NT2/D1 (cell line): ENCODE results near the gene GK.
"Not testable (repeated sequence)": the region's sequence is repeated elsewhere in the genome, so short reads cannot be mapped to it uniquely, and the experiment has no call there.

ENCODE experiments used
- DNase-seq: peaks from one replicate; pipeline ENCODE4 v3.0.0-alpha.2; 2011; ENCODE audit warnings: low read depth, low spot score
- H3K27me3 ChIP-seq: 2 replicates; pipeline ENCODE4 v1.6.0; 2011; ENCODE audit warnings: mild to moderate bottlenecking; ENCODE audit not compliant: insufficient read length, insufficient read depth
- H3K36me3 ChIP-seq: 2 replicates; pipeline ENCODE4 v1.6.1; 2011; ENCODE audit warnings: mild to moderate bottlenecking, low read length, mixed read lengths; ENCODE audit not compliant: insufficient read depth, insufficient read length
- H3K4me1 ChIP-seq: 2 replicates; pipeline ENCODE4 v1.5.1; 2011; ENCODE audit not compliant: insufficient read depth, insufficient read length
- H3K4me3 ChIP-seq: 2 replicates; pipeline ENCODE4 v1.5.1; 2011; ENCODE audit warnings: low read depth; ENCODE audit not compliant: insufficient read length
- H3K9ac ChIP-seq: 2 replicates; pipeline ENCODE4 v1.6.0; 2011; ENCODE audit warnings: low read depth; ENCODE audit not compliant: insufficient read length
- H3K9me3 ChIP-seq: 2 replicates; pipeline ENCODE4 v1.5.1; 2011; ENCODE audit warnings: mild to moderate bottlenecking, low read length; ENCODE audit not compliant: insufficient read depth
- SUZ12 ChIP-seq: IDR thresholded peaks from 2 replicates; pipeline ENCODE4 v1.6.1; 2011; ENCODE audit not compliant: insufficient read length, insufficient read depth; ENCODE audit errors: extremely low read depth
- YY1 ChIP-seq: IDR thresholded peaks from 2 replicates; pipeline ENCODE4 v1.6.1; 2011; ENCODE audit not compliant: insufficient read length, insufficient read depth
- ZNF274 ChIP-seq: IDR thresholded peaks from 2 replicates; pipeline ENCODE4 v1.6.1; 2011; ENCODE audit warnings: mild to moderate bottlenecking, low read depth, low read length

GK gene

DNA sequence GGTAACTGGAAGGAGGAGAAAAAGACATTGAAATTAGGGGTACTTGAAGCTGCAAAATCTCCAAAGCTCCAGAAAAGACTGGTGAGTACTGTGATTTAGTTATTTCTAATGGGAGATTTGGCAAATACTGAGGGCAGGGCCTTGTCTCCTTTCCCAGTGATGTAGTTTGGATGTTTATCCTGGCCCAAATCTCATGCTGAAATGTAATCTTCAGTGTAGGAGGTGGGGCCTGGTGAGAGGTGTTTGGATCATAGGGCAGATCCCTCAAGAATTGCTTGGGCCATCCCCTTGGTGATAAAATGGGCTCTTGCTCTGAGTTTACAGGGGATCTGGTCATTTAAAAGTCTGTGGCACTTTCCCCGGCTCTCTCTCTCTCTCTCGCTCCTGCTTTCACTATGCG lies 33.1 kb upstream of the GK start:
- no peak for DNase-seq
- Histone ChIP-seq H3K4me1 (no peaks in the 10 kb centered on the region), H3K27me3 (no peaks in the 10 kb centered on the region), H3K9ac (no peak overlapping the region), H3K9me3 (no peaks in the 10 kb centered on the region; the same call in 1 of the 2 replicates), H3K36me3 (no peaks in the 10 kb centered on the region), H3K4me3 (no peak overlapping the region)
- no peak for TF ChIP-seq YY1
- no peak for TF ChIP-seq ZNF274
- no peak for TF ChIP-seq SUZ12

DNA sequence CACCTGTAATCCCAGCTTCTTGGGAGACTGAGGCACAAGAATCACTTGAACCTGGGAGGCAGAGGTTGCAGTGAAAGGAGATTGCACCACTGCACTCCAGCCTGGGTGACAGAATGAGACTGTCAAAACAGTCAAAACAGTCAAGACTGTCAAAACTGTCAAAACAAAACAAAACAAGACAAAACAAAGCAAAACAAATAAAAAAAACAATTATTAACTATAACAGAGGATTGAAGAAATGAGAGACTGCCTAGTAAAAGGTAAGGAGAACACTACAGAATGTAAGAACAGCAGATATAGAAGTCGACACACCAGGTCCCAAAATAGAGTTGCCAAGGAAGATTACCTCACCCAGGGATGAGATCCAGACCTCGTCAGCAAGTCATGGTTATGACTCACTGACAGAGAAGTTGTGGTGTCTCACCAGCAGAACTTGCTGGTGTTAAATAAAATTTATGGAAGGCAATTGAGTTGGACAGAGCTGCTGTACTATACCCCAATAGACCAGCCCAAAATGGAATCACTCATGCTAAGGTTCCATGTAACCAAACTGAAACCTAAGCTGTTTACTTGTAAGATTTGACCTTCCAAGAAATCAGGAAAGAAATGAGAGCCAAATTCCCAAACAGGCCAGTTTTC lies 32.1 kb upstream of the GK start:
- no peak overlapping the region for H3K4me3 ChIP-seq
- H3K4me1 ChIP-seq = no peaks in the 10 kb centered on the region
- H3K36me3 ChIP-seq = no peaks in the 10 kb centered on the region
- no peak for TF ChIP-seq YY1
- no peak for TF ChIP-seq ZNF274
- TF ChIP-seq SUZ12 = no peak
- no peak for DNase-seq
- no peaks in the 10 kb centered on the region for H3K27me3 ChIP-seq
- H3K9ac ChIP-seq = no peak overlapping the region
- H3K9me3 ChIP-seq = no peaks in the 10 kb centered on the region; the same call in 1 of the 2 replicates

DNA sequence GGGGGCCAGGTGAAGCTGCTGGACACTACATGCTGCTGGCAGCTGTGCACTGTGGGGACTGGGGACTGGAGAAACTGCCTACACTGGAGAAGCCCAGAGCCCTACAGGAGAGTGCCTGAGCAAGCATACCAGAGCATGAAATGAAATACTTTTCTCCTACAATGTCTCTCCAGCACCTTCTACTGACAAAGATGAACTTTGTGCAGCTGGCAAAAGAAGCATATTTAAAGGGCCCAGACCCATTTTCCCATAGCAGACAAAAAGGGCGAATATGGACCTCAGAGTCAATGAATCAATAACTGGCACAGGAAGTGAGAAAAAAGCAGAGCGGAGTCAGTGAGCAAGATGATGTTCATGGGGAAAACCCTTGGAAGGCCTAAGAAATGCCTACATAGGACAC lies 30.9 kb upstream of the GK start:
- no peaks in the 10 kb centered on the region for H3K4me1 ChIP-seq
- H3K27me3 ChIP-seq = no peaks in the 10 kb centered on the region
- H3K9ac ChIP-seq = no peak overlapping the region
- H3K4me3 ChIP-seq = no peak overlapping the region
- no peaks in the 10 kb centered on the region for H3K36me3 ChIP-seq
- DNase-seq = no peak
- H3K9me3 ChIP-seq = no peaks in the 10 kb centered on the region; the same call in 1 of the 2 replicates
- no peak for TF ChIP-seq ZNF274
- TF ChIP-seq SUZ12 = no peak
- TF ChIP-seq YY1 = no peak

DNA sequence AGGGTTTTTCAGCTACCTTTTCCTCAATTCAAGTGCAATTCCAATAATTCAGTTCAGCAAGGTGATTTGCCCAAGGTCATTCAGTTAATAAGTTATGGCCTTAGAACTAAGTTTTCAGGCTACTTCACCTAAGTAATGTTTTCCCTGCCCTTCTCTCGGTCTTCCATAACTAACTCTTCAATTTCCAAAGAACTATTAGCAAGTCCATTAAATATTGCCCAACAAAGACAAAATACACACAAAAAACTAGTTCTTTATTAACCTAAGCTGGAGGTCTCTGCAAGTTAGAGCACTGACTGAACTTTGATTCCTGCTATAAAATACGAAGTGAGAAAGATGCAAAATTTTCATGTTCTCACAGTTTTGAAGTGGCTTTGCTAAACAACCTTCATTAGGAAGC lies 26.8 kb upstream of the GK start:
- no peak for DNase-seq

DNA sequence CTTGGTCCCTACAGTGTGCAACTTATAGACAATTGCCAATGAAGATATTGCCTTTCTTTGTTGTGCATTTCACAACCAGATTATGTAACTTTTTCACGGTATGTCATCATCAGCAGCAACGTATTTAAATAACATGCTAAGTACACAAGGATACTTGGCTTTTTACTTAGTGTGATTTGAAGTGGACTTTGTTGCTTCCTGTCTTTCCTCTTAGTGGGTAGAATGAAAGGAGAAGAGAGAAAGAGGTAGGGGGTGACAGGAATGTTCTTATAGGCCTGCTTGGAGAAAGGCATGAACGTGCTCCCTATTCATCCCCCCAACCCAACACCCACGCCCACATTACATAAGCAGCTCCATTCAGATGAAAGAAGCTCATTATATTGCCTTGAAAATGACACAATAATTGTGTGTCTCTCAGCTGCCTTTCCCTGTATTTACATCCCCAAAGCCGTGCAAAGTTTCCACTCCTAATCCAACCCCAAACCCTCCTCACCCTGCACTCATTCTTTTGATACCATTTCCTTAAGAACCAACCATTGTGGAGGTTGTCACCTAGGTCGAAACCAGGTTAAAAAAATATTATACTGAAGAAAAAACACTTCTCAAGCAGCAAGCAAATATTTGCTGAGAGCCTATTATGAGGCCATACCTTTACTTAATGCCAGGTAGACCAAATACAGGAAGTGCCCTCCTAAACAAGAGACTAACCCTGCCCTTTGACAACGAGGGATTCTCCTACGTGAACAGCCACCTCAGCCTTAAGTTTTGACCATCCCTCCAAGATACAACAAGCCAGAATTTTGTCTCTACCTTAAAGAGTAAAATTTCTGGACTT lies 25.2 kb upstream of the GK start:
- no peaks in the 10 kb centered on the region for H3K4me1 ChIP-seq
- no peaks in the 10 kb centered on the region for H3K9me3 ChIP-seq
- H3K9ac ChIP-seq = no peak overlapping the region
- no peaks in the 10 kb centered on the region for H3K36me3 ChIP-seq
- no peaks in the 10 kb centered on the region for H3K27me3 ChIP-seq
- TF ChIP-seq YY1 (no peak), SUZ12 (no peak), ZNF274 (no peak)
- no peak overlapping the region for H3K4me3 ChIP-seq
- DNase-seq = no peak

More for the DNA sequence above, 26.8 kb upstream of the GK start:
- H3K9ac ChIP-seq = no peak overlapping the region
- no peak overlapping the region for H3K4me3 ChIP-seq
- H3K27me3 ChIP-seq = no peaks in the 10 kb centered on the region
- no peaks in the 10 kb centered on the region for H3K36me3 ChIP-seq
- H3K4me1 ChIP-seq = no peaks in the 10 kb centered on the region
- TF ChIP-seq ZNF274 (no peak), YY1 (no peak), SUZ12 (no peak)
- no peaks in the 10 kb centered on the region; the same call in 1 of the 2 replicates for H3K9me3 ChIP-seq

DNA sequence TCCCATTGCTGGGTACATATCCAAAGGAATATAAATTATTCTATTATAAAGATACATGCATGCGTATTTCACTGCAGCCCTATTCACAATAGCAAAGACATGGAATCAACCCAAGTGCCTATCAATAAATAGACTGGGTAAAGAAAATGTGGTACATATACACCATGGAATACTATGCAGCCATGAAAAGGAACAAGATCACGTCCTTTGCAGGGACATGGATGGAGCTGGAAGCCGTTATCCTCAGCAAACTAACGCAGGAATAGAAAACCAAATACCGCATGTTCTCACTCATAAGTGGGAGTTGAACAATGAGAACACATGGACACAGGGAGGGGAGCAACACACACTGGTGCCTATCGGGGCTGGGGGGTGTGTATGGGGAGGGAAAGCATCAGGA lies 19.2 kb upstream of the GK start:
- H3K36me3 ChIP-seq, H3K27me3 ChIP-seq, DNase-seq, H3K9me3 ChIP-seq, H3K4me1 ChIP-seq, H3K9ac ChIP-seq, H3K4me3 ChIP-seq: not testable (repeated sequence)

DNA sequence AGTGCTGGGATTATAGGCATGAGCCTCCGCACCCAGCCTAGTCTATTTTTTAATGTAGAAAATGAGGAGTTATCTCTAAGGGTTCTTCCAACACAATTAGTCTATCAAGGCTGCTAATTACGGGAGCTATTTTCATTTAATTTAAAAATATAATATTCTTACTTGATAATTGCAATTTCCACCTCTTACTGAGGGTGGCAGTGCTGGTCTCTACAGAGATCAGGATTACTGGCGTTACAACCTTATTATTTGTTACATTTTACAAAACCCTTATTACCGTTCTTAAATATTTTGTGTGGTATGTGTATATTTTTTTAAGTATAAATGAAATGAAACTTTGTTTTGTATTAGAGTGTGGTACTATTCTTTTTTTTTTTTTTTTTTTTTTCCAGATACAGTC lies 17.6 kb upstream of the GK start:
- H3K9me3 ChIP-seq = no peaks in the 10 kb centered on the region
- no peaks in the 10 kb centered on the region for H3K36me3 ChIP-seq
- no peaks in the 10 kb centered on the region for H3K4me1 ChIP-seq
- H3K4me3 ChIP-seq = no peak overlapping the region
- no peak for DNase-seq
- no peaks in the 10 kb centered on the region for H3K27me3 ChIP-seq
- no peak overlapping the region for H3K9ac ChIP-seq
- TF ChIP-seq ZNF274 (no peak), YY1 (no peak), SUZ12 (no peak)
